NCI-H774 (cell line): ENCODE results near the gene NPIPB2.

Source experiments
- DNase-seq: peaks from one replicate; lab custom pipeline; 2025; lab: John Stamatoyannopoulos, UW

Gene NPIPB2

GRCh38 chr16:11896486-11897176, 45.2 kb downstream of the NPIPB2 start:
- DNase-seq = no peak

- DNase-seq = no peak
Observed at GRCh38 chr16:11893571-11893970, 48.3 kb downstream of the NPIPB2 start.

GRCh38 chr16:11892761-11893160, 49.1 kb downstream of the NPIPB2 start:
- no peak for DNase-seq

GRCh38 chr16:11890231-11890965, 51.4 kb downstream of the NPIPB2 start:
- DNase-seq = no peak

- DNase-seq = no peak
Observed at GRCh38 chr16:11886881-11887280, 55.0 kb downstream of the NPIPB2 start.

- no peak for DNase-seq
Observed at GRCh38 chr16:11884035-11884434, 57.8 kb downstream of the NPIPB2 start.

- DNase-seq = no peak
Observed at GRCh38 chr16:11880007-11880406, 61.8 kb downstream of the NPIPB2 start.

- no peak for DNase-seq
Observed at GRCh38 chr16:11877374-11877773, 64.5 kb downstream of the NPIPB2 start.
